Vagina (tissue), 2 donors: ENCODE results near the gene HSCB. TPM values are rescaled to one million over a fixed set of nuclear protein-coding genes. Genes with fewer than 3 reads are reported as not detected.

Source experiments
- DNase-seq, 2 donors: peaks; one replicate each; pipeline ENCODE4 v3.0.0-alpha.2; 2017; ENCODE audit errors: extremely low spot score in 2 of 2
- H3K27ac ChIP-seq: fragments of 200-600 bp; sonication (generic); one replicate; pipeline ENCODE4 v1.5.1; 2019
- H3K27me3 ChIP-seq: fragments of 200-600 bp; sonication (generic); one replicate; pipeline ENCODE4 v1.5.1; 2019
- H3K36me3 ChIP-seq, 2 donors: fragments of 200-600 bp; sonication (generic); one replicate each; pipeline ENCODE4 v1.5.1; 2017 to 2019
- H3K4me1 ChIP-seq: fragments of 200-600 bp; sonication (generic); one replicate; pipeline ENCODE4 v1.5.1; 2019
- H3K4me3 ChIP-seq, 2 donors: fragments of 200-600 bp; sonication (generic); 1 replicate in 1 of 2; 2 replicates in 1 of 2; pipeline ENCODE4 v1.5.1; 2016 to 2019
- H3K9me3 ChIP-seq: fragments of 200-600 bp; sonication (generic); one replicate; pipeline ENCODE4 v1.5.1; 2019
- POLR2A ChIP-seq, 2 donors: fragments of 450-650 bp; IDR thresholded peaks; one replicate each; pipeline ENCODE4 v1.6.1; 2017; ENCODE audit warnings: antibody characterized with exemption in 2 of 2, mild to moderate bottlenecking in 2 of 2, moderate library complexity in 2 of 2
- POLR2AphosphoS5 ChIP-seq, 2 donors: sonication (generic); formaldehyde crosslinking; IDR thresholded peaks; one replicate each; pipeline ENCODE4 v1.9.0; 2017; ENCODE audit warnings: antibody characterized with exemption in 2 of 2, mild to moderate bottlenecking in 2 of 2, low read depth in 1 of 2; ENCODE audit not compliant: insufficient read depth in 1 of 2
- intact Hi-C: fragments of 100-400 bp; cut with DNase I; formaldehyde crosslinking; loops from one replicate; pipeline ENCODE4 v1.15.1; 2023
- total RNA-seq: library from RNA; depleted of rRNA; stranded (reverse); fragments of >200 nt; gene quantifications from one replicate; pipeline ENCODE4 v1.2.3, GENCODE V29; 2016
- TF ChIP-seq, protein P1 (sequence below), 3 experiments: fragments of 450-650 bp in 2 of 3; fragments of 200-600 bp in 1 of 3; sonication (generic) in 1 of 3; IDR thresholded peaks; one replicate each; pipeline ENCODE4 v1.5.1; 2017 to 2019; ENCODE audit warnings: antibody characterized with exemption in 3 of 3, mild to moderate bottlenecking in 2 of 3, moderate library complexity in 2 of 3

Gene HSCB
- total RNA-seq, 1 donor from 2014 or later = 15.0 TPM

DNA sequence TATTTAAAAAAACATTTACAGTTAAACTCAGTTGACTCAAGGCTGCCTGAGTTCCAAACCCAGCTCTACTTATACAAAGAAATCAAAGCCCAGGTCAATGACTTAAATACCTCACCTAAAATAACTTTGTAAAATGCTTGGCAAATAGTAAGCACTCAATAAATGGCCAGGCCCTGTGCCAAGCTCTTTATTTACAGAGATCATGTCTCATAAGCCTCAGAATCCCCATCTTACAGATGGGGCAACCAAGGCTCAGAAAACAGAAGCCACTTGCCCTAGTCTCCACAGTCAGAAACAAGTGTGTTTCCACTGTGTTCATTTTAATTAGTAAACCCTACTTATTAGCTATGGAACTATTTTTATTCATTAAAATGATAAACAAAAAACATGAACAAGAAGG is 31.7 kb upstream of the HSCB start:
- no peaks in the 10 kb centered on the region for H3K27me3 ChIP-seq
- DNase-seq = no peak
- intact Hi-C loops = no loop called here
- peaks cover 21% of the 10 kb centered on the region for H3K4me1 ChIP-seq
- TF ChIP-seq, protein P1, sequence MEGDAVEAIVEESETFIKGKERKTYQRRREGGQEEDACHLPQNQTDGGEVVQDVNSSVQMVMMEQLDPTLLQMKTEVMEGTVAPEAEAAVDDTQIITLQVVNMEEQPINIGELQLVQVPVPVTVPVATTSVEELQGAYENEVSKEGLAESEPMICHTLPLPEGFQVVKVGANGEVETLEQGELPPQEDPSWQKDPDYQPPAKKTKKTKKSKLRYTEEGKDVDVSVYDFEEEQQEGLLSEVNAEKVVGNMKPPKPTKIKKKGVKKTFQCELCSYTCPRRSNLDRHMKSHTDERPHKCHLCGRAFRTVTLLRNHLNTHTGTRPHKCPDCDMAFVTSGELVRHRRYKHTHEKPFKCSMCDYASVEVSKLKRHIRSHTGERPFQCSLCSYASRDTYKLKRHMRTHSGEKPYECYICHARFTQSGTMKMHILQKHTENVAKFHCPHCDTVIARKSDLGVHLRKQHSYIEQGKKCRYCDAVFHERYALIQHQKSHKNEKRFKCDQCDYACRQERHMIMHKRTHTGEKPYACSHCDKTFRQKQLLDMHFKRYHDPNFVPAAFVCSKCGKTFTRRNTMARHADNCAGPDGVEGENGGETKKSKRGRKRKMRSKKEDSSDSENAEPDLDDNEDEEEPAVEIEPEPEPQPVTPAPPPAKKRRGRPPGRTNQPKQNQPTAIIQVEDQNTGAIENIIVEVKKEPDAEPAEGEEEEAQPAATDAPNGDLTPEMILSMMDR (IDR thresholded peaks at IDR 0.05) = no peak
- TF ChIP-seq POLR2AphosphoS5 (IDR thresholded peaks at IDR 0.05; ENCODE audit: insufficient read depth in 1 of 2, low read depth in 1 of 2) (no peak), POLR2A (IDR thresholded peaks at IDR 0.05) (no peak)
- no peaks in the 10 kb centered on the region for H3K9me3 ChIP-seq
- H3K27ac ChIP-seq = peak overlapping the region; percentile 54
- no peak overlapping the region for H3K4me3 ChIP-seq
- H3K36me3 ChIP-seq = no peaks in the 10 kb centered on the region

DNA sequence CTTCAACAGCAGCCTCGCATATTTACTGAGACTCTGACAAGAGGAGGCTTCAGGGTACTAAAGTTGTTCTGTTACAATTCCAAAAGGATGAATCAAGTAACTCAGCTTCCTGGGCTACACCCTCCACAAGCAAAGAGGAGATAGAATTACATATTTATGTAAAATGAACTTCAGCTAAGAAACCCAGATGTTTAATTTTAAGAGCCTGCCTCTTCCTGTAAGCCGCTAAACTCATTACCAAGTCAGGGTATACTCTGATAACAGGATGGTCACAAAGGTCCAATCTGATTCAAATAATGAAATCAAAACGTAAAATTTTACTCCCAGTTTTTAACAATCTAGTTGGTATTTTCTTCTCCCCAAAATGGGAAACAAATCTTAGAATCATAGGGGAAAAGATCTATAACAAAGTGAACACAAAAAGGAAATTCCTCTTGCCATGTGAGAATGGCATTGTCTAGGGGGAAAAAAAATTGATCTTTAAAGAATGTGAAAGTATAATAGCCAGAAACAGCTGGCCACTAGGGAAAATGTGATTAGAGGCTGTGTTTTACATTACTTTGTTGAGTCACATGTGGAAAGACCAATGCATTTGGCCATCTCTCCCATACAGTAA is 31.2 kb upstream of the HSCB start:
- Histone ChIP-seq H3K4me1 (peaks cover 21% of the 10 kb centered on the region), H3K27me3 (no peaks in the 10 kb centered on the region), H3K9me3 (no peaks in the 10 kb centered on the region), H3K36me3 (no peaks in the 10 kb centered on the region), H3K4me3 (no peak overlapping the region), H3K27ac (peak overlapping the region; percentile 54)
- DNase-seq = no peak
- intact Hi-C loops = no loop called here
- TF ChIP-seq, protein P1 (IDR thresholded peaks at IDR 0.05) = no peak
- TF ChIP-seq POLR2AphosphoS5 (IDR thresholded peaks at IDR 0.05; ENCODE audit: insufficient read depth in 1 of 2, low read depth in 1 of 2) (no peak), POLR2A (IDR thresholded peaks at IDR 0.05) (no peak)

DNA sequence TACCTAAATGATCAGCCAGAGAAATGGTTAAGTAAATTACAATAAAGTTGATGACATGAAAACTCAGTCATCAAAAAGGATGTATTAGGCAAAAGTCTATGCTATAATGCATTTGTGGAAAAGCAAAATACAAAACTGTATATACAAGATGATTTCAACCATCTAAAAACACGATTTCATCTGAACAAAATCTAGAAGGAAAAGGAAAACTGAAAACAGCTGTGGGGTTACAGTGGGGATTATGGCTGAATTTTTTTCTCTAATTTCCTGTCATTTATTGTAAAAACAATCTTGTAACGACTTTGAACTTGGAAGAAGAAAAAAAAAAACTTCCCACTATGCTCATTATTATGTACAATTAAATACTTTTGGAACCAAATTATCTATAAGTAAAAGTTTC is 30.5 kb upstream of the HSCB start:
- no peak overlapping the region for H3K4me3 ChIP-seq
- H3K9me3 ChIP-seq = no peaks in the 10 kb centered on the region
- no peaks in the 10 kb centered on the region for H3K36me3 ChIP-seq
- TF ChIP-seq, protein P1 (IDR thresholded peaks at IDR 0.05) = no peak
- TF ChIP-seq POLR2AphosphoS5 (IDR thresholded peaks at IDR 0.05; ENCODE audit: insufficient read depth in 1 of 2, low read depth in 1 of 2) (no peak), POLR2A (IDR thresholded peaks at IDR 0.05) (no peak)
- DNase-seq = no peak
- peak overlapping the region; percentile 54 for H3K27ac ChIP-seq
- intact Hi-C loops = no loop called here
- H3K27me3 ChIP-seq = no peaks in the 10 kb centered on the region
- peaks cover 21% of the 10 kb centered on the region for H3K4me1 ChIP-seq

DNA sequence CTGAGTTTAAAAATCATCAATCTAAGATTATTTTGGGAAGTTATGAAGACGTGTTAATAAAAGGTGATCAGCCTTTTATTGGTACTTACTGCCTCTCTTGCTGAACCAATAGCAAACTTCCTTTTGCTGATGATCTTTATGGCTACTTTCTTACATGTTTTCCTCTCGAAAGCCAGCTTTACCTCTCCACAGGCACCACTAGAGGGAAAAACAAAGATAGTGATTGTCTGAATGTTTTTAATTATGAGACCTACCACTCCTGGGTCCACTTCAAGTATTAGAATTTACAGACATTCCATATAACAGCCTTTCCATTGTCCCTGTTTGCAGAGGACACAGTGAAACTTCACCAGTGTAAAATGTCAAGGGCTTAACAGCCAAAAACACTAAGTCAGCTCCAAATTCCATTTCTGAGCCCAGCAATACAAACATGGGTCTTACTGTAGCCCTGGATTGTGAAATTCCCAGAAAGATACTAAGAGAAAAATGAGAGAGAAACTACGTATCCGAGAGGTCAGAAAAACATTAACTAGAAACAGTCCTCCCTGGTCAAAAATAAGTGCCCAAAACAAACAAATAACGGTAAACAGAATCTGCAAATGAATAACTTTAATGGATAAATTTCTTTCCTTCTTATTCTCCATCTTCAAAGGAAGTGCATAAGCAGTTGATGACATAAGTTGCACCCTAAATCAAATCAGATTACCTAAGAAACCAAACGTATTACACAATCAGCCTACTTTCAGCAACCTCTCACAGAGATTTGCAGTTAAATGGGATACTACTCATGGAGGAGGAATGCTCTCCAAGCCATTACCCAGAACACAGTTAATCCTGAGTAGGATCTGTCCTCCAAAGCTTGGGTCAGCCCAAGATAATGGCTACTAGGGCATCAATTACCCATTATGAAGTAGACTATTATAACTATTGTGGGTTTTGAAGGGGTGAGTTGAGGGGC is 29.7 kb upstream of the HSCB start:
- intact Hi-C loops = no loop called here
- H3K27me3 ChIP-seq = no peaks in the 10 kb centered on the region
- TF ChIP-seq, protein P1 (IDR thresholded peaks at IDR 0.05) = no peak
- TF ChIP-seq POLR2A (IDR thresholded peaks at IDR 0.05) (no peak), POLR2AphosphoS5 (IDR thresholded peaks at IDR 0.05; ENCODE audit: insufficient read depth in 1 of 2, low read depth in 1 of 2) (peak in 1 of 2 donors; percentile 88)
- no peak for DNase-seq
- no peaks in the 10 kb centered on the region for H3K36me3 ChIP-seq
- peaks cover 21% of the 10 kb centered on the region for H3K4me1 ChIP-seq
- no peaks in the 10 kb centered on the region for H3K9me3 ChIP-seq
- H3K4me3 ChIP-seq = no peak overlapping the region
- H3K27ac ChIP-seq = peak overlapping the region; percentile 54
